ENCODE data around the gene PRPS1L1.
A peak's percentile ranks its signal among the peaks of the same experiment; 100 is the strongest.

DNA sequence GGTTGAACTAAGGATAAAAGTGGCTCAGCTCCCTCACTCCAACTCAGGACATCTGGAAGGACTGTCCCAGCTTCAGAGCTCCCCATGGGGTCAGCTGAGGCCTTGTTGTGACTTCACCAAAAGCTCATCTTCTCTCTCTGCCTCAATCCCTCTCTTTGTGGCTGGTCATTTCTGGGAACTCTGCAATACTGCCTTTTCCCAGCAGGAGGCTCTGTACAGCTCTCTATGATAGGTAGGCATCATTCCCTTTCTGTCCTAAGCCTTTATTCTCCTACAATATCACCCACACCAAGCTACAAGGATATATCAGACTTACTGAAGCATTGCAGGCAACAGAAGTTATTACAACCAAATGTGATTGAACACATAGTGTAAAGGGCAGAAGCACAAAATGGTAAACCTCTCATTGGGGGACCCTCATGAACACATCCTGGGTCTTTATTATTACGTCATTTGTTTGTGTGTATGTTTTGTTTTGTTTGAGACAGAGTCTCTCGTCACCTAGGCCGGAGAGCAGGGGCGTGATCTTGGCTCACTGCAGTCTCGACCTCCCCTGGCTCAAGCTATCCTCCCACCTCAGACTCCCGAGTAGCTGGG lies 36.7 kb upstream of the PRPS1L1 start:
- TF ChIP-seq POLR2A (IDR thresholded peaks at IDR 0.05; ENCODE audit: low read depth) (no peak), POLR2AphosphoS5 (IDR thresholded peaks at IDR 0.05) (no peak), EP300 (IDR thresholded peaks at IDR 0.05) (no peak)
- TF ChIP-seq, protein P1, sequence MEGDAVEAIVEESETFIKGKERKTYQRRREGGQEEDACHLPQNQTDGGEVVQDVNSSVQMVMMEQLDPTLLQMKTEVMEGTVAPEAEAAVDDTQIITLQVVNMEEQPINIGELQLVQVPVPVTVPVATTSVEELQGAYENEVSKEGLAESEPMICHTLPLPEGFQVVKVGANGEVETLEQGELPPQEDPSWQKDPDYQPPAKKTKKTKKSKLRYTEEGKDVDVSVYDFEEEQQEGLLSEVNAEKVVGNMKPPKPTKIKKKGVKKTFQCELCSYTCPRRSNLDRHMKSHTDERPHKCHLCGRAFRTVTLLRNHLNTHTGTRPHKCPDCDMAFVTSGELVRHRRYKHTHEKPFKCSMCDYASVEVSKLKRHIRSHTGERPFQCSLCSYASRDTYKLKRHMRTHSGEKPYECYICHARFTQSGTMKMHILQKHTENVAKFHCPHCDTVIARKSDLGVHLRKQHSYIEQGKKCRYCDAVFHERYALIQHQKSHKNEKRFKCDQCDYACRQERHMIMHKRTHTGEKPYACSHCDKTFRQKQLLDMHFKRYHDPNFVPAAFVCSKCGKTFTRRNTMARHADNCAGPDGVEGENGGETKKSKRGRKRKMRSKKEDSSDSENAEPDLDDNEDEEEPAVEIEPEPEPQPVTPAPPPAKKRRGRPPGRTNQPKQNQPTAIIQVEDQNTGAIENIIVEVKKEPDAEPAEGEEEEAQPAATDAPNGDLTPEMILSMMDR (IDR thresholded peaks at IDR 0.05): peak; percentile 48 to 75 (median 58)

Data from esophagus muscularis mucosa (tissue), 4 donors.